Sigmoid colon (tissue), 7 donors: ENCODE data around the gene BLNK. TPM values are rescaled to one million over a fixed set of nuclear protein-coding genes. Genes with fewer than 3 reads are reported as not detected.

Experiments
- DNase-seq: peaks from one replicate; pipeline ENCODE4 v3.0.0-alpha.2; 2019
- H3K27ac ChIP-seq, 4 donors: fragments of 200-600 bp; sonication (generic); one replicate each; pipeline ENCODE4 v1.5.1; 2016 to 2019; ENCODE audit warnings: mild to moderate bottlenecking in 1 of 4
- H3K27me3 ChIP-seq, 3 donors: fragments of 200-600 bp; sonication (generic); one replicate each; pipeline ENCODE4 v1.5.1; 2019; ENCODE audit warnings: mild to moderate bottlenecking in 1 of 3
- H3K36me3 ChIP-seq, 4 donors: fragments of 200-600 bp; sonication (generic); one replicate each; pipeline ENCODE4 v1.5.1; 2016 to 2019
- H3K4me1 ChIP-seq, 4 donors: fragments of 200-600 bp; sonication (generic); one replicate each; pipeline ENCODE4 v1.5.1; 2017 to 2019
- H3K4me3 ChIP-seq, 4 donors: fragments of 200-600 bp; sonication (generic); one replicate each; pipeline ENCODE4 v1.5.1; 2017 to 2019; ENCODE audit warnings: mild to moderate bottlenecking in 2 of 4, moderate library complexity in 1 of 4
- H3K9me3 ChIP-seq, 4 donors: fragments of 200-600 bp in 3 of 4; sonication (generic) in 3 of 4; one replicate each; pipeline versions ENCODE4 v1.5.1 to v1.6.1; 2013 to 2019
- EP300 ChIP-seq, 4 donors: sonication (generic); formaldehyde crosslinking; IDR thresholded peaks; one replicate each; pipeline ENCODE4 v1.6.1; 2017; ENCODE audit warnings: antibody characterized with exemption in 4 of 4
- POLR2A ChIP-seq, 2 donors: fragments of 450-650 bp; IDR thresholded peaks; one replicate each; pipeline ENCODE4 v1.6.1; 2016; ENCODE audit warnings: antibody characterized with exemption in 2 of 2, mild to moderate bottlenecking in 2 of 2, moderate library complexity in 2 of 2
- POLR2AphosphoS5 ChIP-seq, 4 donors: sonication (generic); formaldehyde crosslinking; IDR thresholded peaks; one replicate each; pipeline ENCODE4 v1.6.1; 2017; ENCODE audit warnings: antibody characterized with exemption in 4 of 4
- WGBS, 2 donors: extraction: QIAGEN DNeasy Blood & Tissue Kit; methylation state at CpG; one replicate each; pipeline ENCODE4 v1.1.7; 2013; 5-methylcytosine and 5-hydroxymethylcytosine counted together
- intact Hi-C: fragments of 100-400 bp; cut with DNase I; formaldehyde crosslinking; loops from one replicate; pipeline ENCODE4 v1.15.1; 2023
- polyA plus RNA-seq, 3 donors: library from polyadenylated mRNA; stranded (reverse); fragments of 200-250 nt; gene quantifications; one replicate each; pipeline ENCODE4 v1.2.3, GENCODE V29; 2013
- total RNA-seq, 4 donors: library from RNA; depleted of rRNA; stranded (reverse); fragments of >200 nt; gene quantifications; one replicate each; pipeline ENCODE4 v1.1.0, GENCODE V29; 2016
- TF ChIP-seq, protein P1 (sequence below), 4 experiments: fragments of 450-650 bp in 3 of 4; fragments of 200-600 bp in 1 of 4; IDR thresholded peaks; one replicate each; pipeline ENCODE4 v1.5.1; 2016 to 2019; ENCODE audit warnings: antibody characterized with exemption in 4 of 4, mild to moderate bottlenecking in 3 of 4, moderate library complexity in 2 of 4
- donor health status: healthy with polysubstance abuse.
- donor health status: Bipolar disorder and iron deficiency.
- donor health status: healthy.

The BLNK gene
- total and polyA plus RNA-seq, 7 donors, result 0.99 to 24.0 (median 2.2) TPM

DNA sequence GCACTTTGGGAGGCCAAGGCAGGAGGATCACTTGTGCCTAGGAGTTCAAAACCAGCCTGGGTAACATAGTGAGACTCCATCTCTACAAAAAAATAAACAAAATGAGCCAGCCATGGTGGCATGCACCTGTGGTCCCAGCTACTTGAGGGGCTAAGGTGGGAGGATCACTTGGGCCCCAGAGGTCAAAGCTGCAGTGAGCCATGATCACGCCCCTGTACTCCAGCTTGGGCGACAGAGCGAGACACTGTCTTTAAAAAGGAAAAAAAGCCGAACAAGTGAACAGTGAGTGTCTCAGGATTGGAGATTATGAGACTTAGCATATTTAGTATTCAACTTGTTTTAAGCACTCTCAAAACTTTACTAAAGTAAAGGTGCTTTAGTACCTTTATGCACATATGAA is 28.1 kb downstream of the BLNK start:
- WGBS, 2 donors, result 85 to 92% methylated on average over 4 of the region's 4 CpGs
- Histone ChIP-seq H3K27me3 (no peaks in the 10 kb centered on the region), H3K36me3 (no peaks in the 10 kb centered on the region), H3K9me3 (no peaks in the 10 kb centered on the region), H3K4me3 (no peak overlapping the region), H3K27ac (no peak overlapping the region), H3K4me1 (no peaks in the 10 kb centered on the region)
- TF ChIP-seq POLR2AphosphoS5 (IDR thresholded peaks at IDR 0.05) (no peak), POLR2A (IDR thresholded peaks at IDR 0.05) (no peak), EP300 (IDR thresholded peaks at IDR 0.05) (no peak)
- TF ChIP-seq, protein P1, sequence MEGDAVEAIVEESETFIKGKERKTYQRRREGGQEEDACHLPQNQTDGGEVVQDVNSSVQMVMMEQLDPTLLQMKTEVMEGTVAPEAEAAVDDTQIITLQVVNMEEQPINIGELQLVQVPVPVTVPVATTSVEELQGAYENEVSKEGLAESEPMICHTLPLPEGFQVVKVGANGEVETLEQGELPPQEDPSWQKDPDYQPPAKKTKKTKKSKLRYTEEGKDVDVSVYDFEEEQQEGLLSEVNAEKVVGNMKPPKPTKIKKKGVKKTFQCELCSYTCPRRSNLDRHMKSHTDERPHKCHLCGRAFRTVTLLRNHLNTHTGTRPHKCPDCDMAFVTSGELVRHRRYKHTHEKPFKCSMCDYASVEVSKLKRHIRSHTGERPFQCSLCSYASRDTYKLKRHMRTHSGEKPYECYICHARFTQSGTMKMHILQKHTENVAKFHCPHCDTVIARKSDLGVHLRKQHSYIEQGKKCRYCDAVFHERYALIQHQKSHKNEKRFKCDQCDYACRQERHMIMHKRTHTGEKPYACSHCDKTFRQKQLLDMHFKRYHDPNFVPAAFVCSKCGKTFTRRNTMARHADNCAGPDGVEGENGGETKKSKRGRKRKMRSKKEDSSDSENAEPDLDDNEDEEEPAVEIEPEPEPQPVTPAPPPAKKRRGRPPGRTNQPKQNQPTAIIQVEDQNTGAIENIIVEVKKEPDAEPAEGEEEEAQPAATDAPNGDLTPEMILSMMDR (IDR thresholded peaks at IDR 0.05), result no peak
- no peak for DNase-seq
- intact Hi-C loops, result no loop called here

DNA sequence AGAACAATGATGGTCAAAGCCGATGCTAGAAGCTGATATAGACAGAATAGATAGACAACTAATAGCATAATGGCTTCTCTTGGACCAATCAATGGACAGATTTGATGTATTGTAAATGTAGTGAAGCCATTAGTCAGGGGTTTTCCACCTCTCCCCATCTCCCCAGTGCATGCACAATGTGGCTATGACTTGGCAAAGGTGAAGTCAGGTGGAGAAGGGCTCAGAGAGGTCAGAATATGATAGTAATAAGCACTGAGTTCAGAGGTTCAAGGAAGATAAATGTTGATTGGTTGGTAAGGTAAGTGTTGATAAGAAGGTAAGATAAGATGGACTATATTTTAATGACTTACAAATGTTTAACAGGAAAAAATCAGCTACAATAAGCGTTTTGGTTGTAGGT is 28.5 kb downstream of the BLNK start:
- H3K9me3 ChIP-seq, result no peaks in the 10 kb centered on the region
- H3K4me3 ChIP-seq, result no peak overlapping the region
- H3K4me1 ChIP-seq, result no peaks in the 10 kb centered on the region
- no peak for DNase-seq
- TF ChIP-seq POLR2A (IDR thresholded peaks at IDR 0.05), result no peak
- TF ChIP-seq, protein P1 (IDR thresholded peaks at IDR 0.05), result no peak
- no peak for TF ChIP-seq EP300 (IDR thresholded peaks at IDR 0.05)
- TF ChIP-seq POLR2AphosphoS5 (IDR thresholded peaks at IDR 0.05), result no peak
- no peaks in the 10 kb centered on the region for H3K27me3 ChIP-seq
- no peaks in the 10 kb centered on the region for H3K36me3 ChIP-seq
- intact Hi-C loops, result no loop called here
- 38 to 65% methylated on average over 2 of the region's 2 CpGs for WGBS, 2 donors
- no peak overlapping the region for H3K27ac ChIP-seq

DNA sequence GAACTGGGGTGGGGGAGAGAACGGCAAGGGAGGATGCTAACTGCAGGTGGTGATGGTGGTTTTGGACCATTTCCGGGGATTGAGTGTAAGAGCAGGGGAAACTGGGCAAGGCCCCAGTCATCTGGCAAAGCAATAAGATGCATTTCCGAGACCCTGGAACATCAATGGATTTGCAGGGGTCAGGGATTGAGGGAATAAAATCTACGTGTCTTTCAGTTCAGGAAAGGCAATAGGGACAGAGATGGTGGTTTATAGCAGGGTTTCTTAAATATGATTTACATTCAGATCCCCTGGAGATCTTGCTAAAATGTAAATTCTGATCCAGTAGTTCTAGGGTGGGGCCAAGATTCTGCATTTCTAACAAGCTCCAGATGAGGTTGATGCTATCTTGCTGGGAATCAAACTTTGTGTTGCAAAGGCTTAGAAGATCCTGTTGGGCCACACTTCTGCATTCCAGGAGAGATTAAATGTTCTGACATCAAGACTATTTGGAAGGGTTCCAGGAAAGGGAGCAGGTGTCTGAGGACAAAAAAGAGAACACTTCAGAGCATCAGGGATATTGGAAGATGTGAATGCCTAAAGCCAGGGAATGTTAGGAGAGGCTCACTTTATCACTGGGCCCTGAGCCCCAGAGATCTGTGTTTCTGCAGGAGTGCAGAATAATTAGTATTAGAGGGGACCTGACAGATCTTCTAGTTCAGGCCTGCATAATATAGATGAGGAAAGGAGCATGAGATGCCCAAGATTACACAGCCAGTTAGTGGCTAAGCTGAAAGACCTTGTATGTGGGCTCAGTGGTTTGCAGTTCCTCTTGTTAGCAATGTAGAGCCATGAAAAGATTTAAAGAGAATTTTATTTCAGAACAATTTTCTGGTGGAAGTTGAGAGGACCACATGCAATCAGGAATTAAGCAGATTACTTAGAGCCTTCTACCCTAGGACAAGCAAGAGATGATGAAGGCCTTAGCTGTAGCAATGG is 32.4 kb downstream of the BLNK start:
- no peak for TF ChIP-seq POLR2AphosphoS5 (IDR thresholded peaks at IDR 0.05)
- intact Hi-C loops, result no loop called here
- H3K4me3 ChIP-seq, result no peak overlapping the region
- no peaks in the 10 kb centered on the region for H3K9me3 ChIP-seq
- WGBS, 2 donors, result 44 to 68% methylated on average over 4 of the region's 4 CpGs
- no peaks in the 10 kb centered on the region for H3K27me3 ChIP-seq
- no peaks in the 10 kb centered on the region for H3K4me1 ChIP-seq
- no peak overlapping the region for H3K27ac ChIP-seq
- no peaks in the 10 kb centered on the region for H3K36me3 ChIP-seq
- DNase-seq, result no peak

DNA sequence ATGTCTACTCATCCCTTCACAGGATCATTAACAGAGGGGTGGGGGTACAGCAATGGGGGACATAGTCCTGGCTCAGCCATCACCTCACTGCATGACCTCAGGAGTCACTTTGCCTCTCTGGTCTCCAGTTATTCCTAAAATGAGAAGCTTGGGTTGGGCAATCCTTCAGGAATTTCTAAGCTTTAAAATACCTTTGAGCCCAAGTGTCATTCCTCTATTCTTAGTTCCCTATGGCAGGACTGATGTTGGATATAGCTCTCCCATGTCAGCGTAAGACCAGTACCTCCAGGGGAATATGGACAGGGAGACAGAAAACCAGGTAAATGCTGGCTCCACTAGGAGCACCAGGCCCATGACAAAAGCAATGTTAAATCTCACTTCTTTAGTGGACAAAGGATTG is 34.5 kb downstream of the BLNK start:
- intact Hi-C loops, result no loop called here
- no peaks in the 10 kb centered on the region for H3K36me3 ChIP-seq
- no peak for DNase-seq
- TF ChIP-seq POLR2A (IDR thresholded peaks at IDR 0.05) (no peak), POLR2AphosphoS5 (IDR thresholded peaks at IDR 0.05) (no peak), EP300 (IDR thresholded peaks at IDR 0.05) (no peak)
- TF ChIP-seq, protein P1 (IDR thresholded peaks at IDR 0.05), result no peak
- no peak overlapping the region for H3K27ac ChIP-seq
- 92 to 95% methylated on average over 1 of the region's 1 CpG for WGBS, 2 donors
- no peaks in the 10 kb centered on the region for H3K27me3 ChIP-seq
- H3K4me1 ChIP-seq, result no peaks in the 10 kb centered on the region
- no peaks in the 10 kb centered on the region for H3K9me3 ChIP-seq
- H3K4me3 ChIP-seq, result no peak overlapping the region

DNA sequence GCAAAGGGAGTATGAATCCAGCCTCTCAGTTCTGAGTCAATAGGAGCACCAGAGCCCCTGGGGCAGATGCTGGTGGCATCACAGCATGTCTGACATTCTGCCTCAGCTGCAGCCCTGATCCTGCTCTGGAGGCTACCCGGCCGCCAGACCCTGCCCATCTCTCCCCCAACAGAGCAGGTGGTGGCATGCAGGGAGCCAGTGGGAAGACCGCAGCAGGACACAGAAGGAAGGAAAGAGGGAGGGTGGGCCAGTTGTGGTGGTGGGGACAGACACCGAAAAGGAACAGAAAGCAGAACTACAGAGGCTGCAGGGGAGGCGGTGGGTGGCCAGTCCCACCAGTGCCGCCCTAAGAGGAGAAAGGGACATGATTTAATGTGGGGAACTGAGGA is 35.3 kb downstream of the BLNK start:
- 71 to 92% methylated on average over 6 of the region's 6 CpGs for WGBS, 2 donors
- Histone ChIP-seq H3K4me1 (no peaks in the 10 kb centered on the region), H3K27me3 (no peaks in the 10 kb centered on the region), H3K36me3 (no peaks in the 10 kb centered on the region), H3K9me3 (no peaks in the 10 kb centered on the region), H3K4me3 (no peak overlapping the region), H3K27ac (no peak overlapping the region)
- intact Hi-C loops, result no loop called here
- TF ChIP-seq POLR2AphosphoS5 (IDR thresholded peaks at IDR 0.05) (no peak), EP300 (IDR thresholded peaks at IDR 0.05) (no peak), POLR2A (IDR thresholded peaks at IDR 0.05) (no peak)
- TF ChIP-seq, protein P1 (IDR thresholded peaks at IDR 0.05), result no peak
- no peak for DNase-seq
